GM12878 (cell line): ENCODE results near the gene ADAMTS4. TPM values are rescaled to one million over a fixed set of nuclear protein-coding genes. Genes with fewer than 3 reads are reported as not detected.

Experiments
- ATAC-seq: fragments of 200-7000 bp; cut with Tn5 transposase; 3 replicates; pipeline ENCODE4 v1.9.1; 2020; ENCODE audit warnings: mild to moderate bottlenecking, moderate library complexity
- BruUV-seq: library from RNA; stranded (reverse); fragments of 400-500 nt; replicated peaks from 2 replicates; lab custom pipeline; 2021; lab: Mats Ljungman, UMichigan
- CTCF ChIA-PET: fragments of 300-600 bp; sonication (Branson Sonifier 250); formaldehyde crosslinking; extraction: SDS; loops from one replicate; lab custom pipeline; 2021; ENCODE audit warnings: inconsistent platforms; lab: Yijun Ruan, JAX
- POLR2A ChIA-PET: fragments of 350-600 bp; formaldehyde crosslinking; extraction: SDS; loops from one replicate; lab custom pipeline; 2021; ENCODE audit warnings: inconsistent platforms; lab: Charles Lee
- RAD21 ChIA-PET: fragments of 300-600 bp; sonication (Branson Sonifier 250); formaldehyde crosslinking; loops from one replicate; lab custom pipeline; 2023; ENCODE audit warnings: antibody characterized with exemption; ENCODE audit not compliant: unreplicated experiment; lab: Charles Lee
- SMC1A ChIA-PET: fragments of 300-600 bp; sonication (Branson Sonifier 250); formaldehyde crosslinking; loops from one replicate; lab custom pipeline; 2023; ENCODE audit not compliant: unreplicated experiment, uncharacterized antibody; lab: Charles Lee
- DNase-seq: peaks from one replicate; pipeline ENCODE4 v3.0.0-alpha.2; 2011; ENCODE audit warnings: low read depth, low spot score
- FAIRE-seq: peaks from 3 replicates; lab custom pipeline; 2011; peaks lifted over from hg19 to GRCh38; lab: Jason Lieb, UNC
- H2AFZ ChIP-seq: 2 replicates; pipeline ENCODE4 v1.6.0; 2011; ENCODE audit warnings: low read depth, low read length, control low read depth; ENCODE audit not compliant: control insufficient read depth
- H3K27ac ChIP-seq: 2 replicates; pipeline ENCODE4 v1.5.1; 2011; ENCODE audit warnings: control low read depth; ENCODE audit not compliant: control insufficient read depth, insufficient read depth
- H3K27me3 ChIP-seq, 2 experiments: replicated peaks in 1 of 2; 2 replicates each; pipeline versions ENCODE4 v1.6.0 to v1.6.1; 2011; ENCODE audit warnings: low read length in 1 of 2; ENCODE audit not compliant: control insufficient read depth in 2 of 2, insufficient read depth in 2 of 2
- H3K36me3 ChIP-seq, 2 experiments: 2 replicates each; pipeline ENCODE4 v1.5.1; 2011; ENCODE audit warnings: low read length in 1 of 2; ENCODE audit not compliant: control insufficient read depth in 2 of 2, insufficient read depth in 2 of 2
- H3K4me1 ChIP-seq: 2 replicates; pipeline ENCODE4 v1.6.1; 2011; ENCODE audit warnings: mild to moderate bottlenecking, low read length, moderate library complexity, mixed read lengths; ENCODE audit not compliant: control insufficient read depth, insufficient read depth
- H3K4me2 ChIP-seq: 2 replicates; pipeline ENCODE4 v1.6.0; 2011; ENCODE audit warnings: control low read depth; ENCODE audit not compliant: control insufficient read depth, insufficient read depth
- H3K4me3 ChIP-seq: fragments of 200-600 bp; sonication (generic); 2 replicates; pipeline ENCODE4 v1.5.1; 2016
- H3K79me2 ChIP-seq: 2 replicates; pipeline ENCODE4 v1.6.0; 2011; ENCODE audit warnings: low read length; ENCODE audit not compliant: control insufficient read depth, insufficient read depth
- H3K9ac ChIP-seq: 2 replicates; pipeline ENCODE4 v1.8.0; 2011; ENCODE audit warnings: low read length, control low read depth, mixed read lengths; ENCODE audit not compliant: control insufficient read depth, insufficient read depth
- H3K9me3 ChIP-seq: replicated peaks from 3 replicates; pipeline ENCODE4 v1.5.1; 2011; ENCODE audit warnings: mild to moderate bottlenecking, low read length; ENCODE audit not compliant: control insufficient read depth, insufficient read depth
- H4K20me1 ChIP-seq: 2 replicates; pipeline ENCODE4 v1.6.0; 2011; ENCODE audit not compliant: control insufficient read depth, insufficient read depth
- IRF3 ChIP-seq: fragments of 450-650 bp; IDR thresholded peaks from 2 replicates; pipeline ENCODE4 v1.6.1; 2014; ENCODE audit warnings: mild to moderate bottlenecking
- MTA3 ChIP-seq: IDR thresholded peaks from 2 replicates; pipeline ENCODE4 v1.6.1; 2012; ENCODE audit warnings: low read length, inconsistent platforms, borderline replicate concordance
- PML ChIP-seq: IDR thresholded peaks from 2 replicates; pipeline ENCODE4 v1.6.1; 2012; ENCODE audit warnings: low read length, inconsistent platforms
- SPI1 ChIP-seq: IDR thresholded peaks from 2 replicates; pipeline ENCODE4 v1.6.1; 2011; ENCODE audit warnings: low read depth, mild to moderate bottlenecking, low read length, moderate library complexity, borderline replicate concordance; ENCODE audit not compliant: insufficient read depth
- WGBS: methylation state at CpG from one replicate; pipeline ENCODE4 v1.1.6; 2016; ENCODE audit warnings: low lambda C conversion rate; ENCODE audit not compliant: insufficient replicate concordance, insufficient coverage; ENCODE audit errors: missing lambda C conversion rate; 5-methylcytosine and 5-hydroxymethylcytosine counted together
- in situ Hi-C: fragments of 300-500 bp; cut with MboI; formaldehyde crosslinking; loops from 9 replicates; pipeline ENCODE4 v1.14.3; 2018; ENCODE audit warnings: mixed read lengths
- intact Hi-C: fragments of 100-400 bp; cut with micrococcal nuclease; formaldehyde crosslinking; loops from one replicate; pipeline ENCODE4 v1.14.2; 2022; ENCODE audit not compliant: unreplicated experiment
- polyA plus RNA-seq, 11 experiments: library from polyadenylated mRNA; depleted of rRNA in 4 of 11; unstranded in 6 of 11; stranded (reverse) in 5 of 11; fragments of >200 nt; fragmentation: Nextera tagmentation in 4 of 11; fragmentation: Illumina TruSeq in 1 of 11; extraction: Ambion mirVana in 4 of 11; extraction: Trizol in 1 of 11; gene quantifications; 1 replicate in 1 of 11; 2 replicates in 10 of 11; pipeline versions ENCODE4 v1.2.1 to v1.2.3, GENCODE V29; 2011 to 2016; ENCODE audit warnings: inconsistent platforms in 2 of 11, missing spikeins in 2 of 11, low read depth in 1 of 11
- total RNA-seq, 4 experiments: library from RNA; depleted of rRNA in 3 of 4; stranded (reverse); fragments of >200 nt in 3 of 4; fragmentation: Illumina TruSeq in 1 of 4; extraction: Trizol in 1 of 4; gene quantifications; 2 replicates each; pipeline versions ENCODE4 v1.2.1 to v1.2.3, GENCODE V29; 2013 to 2021

ADAMTS4 gene
- total and polyA plus RNA-seq, 10 of the 15 experiments (the other 5 are each of a cell fraction or from before 2014, with no cell fraction given) = 0.01 to 0.13 (median 0.05) TPM; not detected in 2

DNA sequence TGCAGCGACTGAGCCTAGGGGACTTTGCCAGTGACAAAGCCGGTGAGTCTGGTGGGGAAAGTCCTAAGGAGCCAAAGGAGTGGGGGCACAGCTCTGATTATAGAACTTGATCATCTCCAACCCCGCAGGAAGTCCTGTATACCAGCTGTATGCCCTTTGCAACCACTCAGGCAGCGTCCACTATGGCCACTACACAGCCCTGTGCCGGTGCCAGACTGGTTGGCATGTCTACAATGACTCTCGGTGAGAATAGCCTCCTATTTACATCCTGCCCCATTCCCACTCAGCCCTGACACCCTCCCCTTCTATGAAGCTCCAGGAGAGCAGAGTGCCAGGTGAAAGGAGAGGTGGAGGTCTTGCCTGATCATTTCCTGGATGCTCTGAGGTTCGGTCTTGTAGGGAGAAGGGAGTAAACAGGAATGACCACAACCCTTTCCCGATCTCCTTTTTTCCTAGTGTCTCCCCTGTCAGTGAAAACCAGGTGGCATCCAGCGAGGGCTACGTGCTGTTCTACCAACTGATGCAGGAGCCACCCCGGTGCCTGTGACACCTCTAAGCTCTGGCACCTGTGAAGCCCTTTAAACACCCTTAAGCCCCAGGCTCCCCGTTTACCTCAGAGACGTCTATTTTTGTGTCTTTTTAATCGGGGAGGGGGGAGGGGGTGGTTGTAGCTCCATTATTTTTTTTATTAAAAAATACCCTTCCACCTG, 33.8 kb downstream of the ADAMTS4 start:
- TF ChIP-seq PML = no peak
- TF ChIP-seq IRF3 = no peak
- TF ChIP-seq MTA3 = no peak
- Histone ChIP-seq H3K9ac (peak overlapping the region; percentile 68), H2AFZ (no peak overlapping the region), H3K4me3 (peak overlapping the region; percentile 67), H3K4me2 (peak overlapping the region; percentile 99), H3K36me3 (peaks cover 0 to 10% of the 10 kb centered on the region in 2 experiments; a peak in 2 of 4 replicates), H4K20me1 (no peaks in the 10 kb centered on the region), H3K27me3 (no peaks in the 10 kb centered on the region), H3K9me3 (no peaks in the 10 kb centered on the region), H3K27ac (0 out of 2 replicates have a peak overlapping the region, but pooled peaks have one; percentile 54), H3K4me1 (peaks cover 11% of the 10 kb centered on the region), H3K79me2 (peaks cover 3% of the 10 kb centered on the region)
- POLR2A ChIA-PET = interaction anchor here (0.5 to 2.9 kb wide), 13 partner anchors 10 to 596 kb away, joined by 3 to 17 read pairs (median 4); partner anchors contain the start of genes ARHGAP30 and TOMM40L
- WGBS = 56% methylated on average over 14 of the region's 14 CpGs
- BruUV-seq = no TSS peak
- FAIRE-seq (no peak), ATAC-seq (no peak), DNase-seq (no peak)
- in situ Hi-C loops = no loop called here
- RAD21 ChIA-PET = interaction anchor here (0.6 to 4.8 kb wide), 15 partner anchors 11 to 218 kb away, joined by 3 to 34 read pairs (median 6); partner anchors contain the start of genes ARHGAP30, B4GALT3, DEDD and NDUFS2
- SMC1A ChIA-PET = interaction anchor here (0.7 to 3.5 kb wide), 18 partner anchors 10 to 217 kb away, joined by 3 to 18 read pairs (median 6); partner anchors contain the start of genes APOA2, B4GALT3, CFAP126 and NDUFS2
- CTCF ChIA-PET = interaction anchor here (0.6 to 5.0 kb wide), 21 partner anchors 8 to 224 kb away, joined by 3 to 60 read pairs (median 11); partner anchors contain the start of genes B4GALT3, CFAP126, DEDD and KLHDC9
- intact Hi-C loops = no loop called here

DNA sequence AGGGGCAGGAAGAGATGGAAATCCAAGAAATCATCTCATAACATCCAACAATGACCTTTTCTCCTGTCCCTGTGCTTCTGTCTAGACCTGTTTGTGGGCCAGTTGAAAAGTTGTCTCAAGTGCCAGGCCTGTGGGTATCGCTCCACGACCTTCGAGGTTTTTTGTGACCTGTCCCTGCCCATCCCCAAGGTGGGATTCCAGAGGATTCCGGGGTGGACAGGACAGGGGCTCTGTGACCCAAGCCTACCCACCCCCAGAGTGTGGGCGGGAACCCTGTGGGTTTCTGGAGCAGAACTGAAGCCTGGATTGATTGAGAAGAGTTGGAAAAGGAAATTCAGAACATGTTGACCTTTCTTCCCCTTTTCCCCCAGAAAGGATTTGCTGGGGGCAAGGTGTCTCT, 35.1 kb downstream of the ADAMTS4 start:
- no TSS peak for BruUV-seq
- no peak for TF ChIP-seq SPI1
- ChIA-PET CTCF (interaction anchor here (2.7 to 5.0 kb wide), 3 partner anchors 10 to 18 kb away, joined by 38 to 60 read pairs (median 44); partner anchors contain the start of genes B4GALT3 and UFC1), POLR2A (no interaction called here), RAD21 (interaction anchor here (4.8 kb wide), 1 partner anchor 219 kb away, joined by 34 read pairs; no protein-coding TSS in a partner anchor), SMC1A (interaction anchor here (2.4 kb wide), 1 partner anchor 117 kb away, joined by 8 read pairs; the partner anchor contains the start of gene USF1)
- Histone ChIP-seq H3K36me3 (peaks cover 0 to 10% of the 10 kb centered on the region in 2 experiments; a peak in 2 of 4 replicates), H3K4me1 (peaks cover 16% of the 10 kb centered on the region), H3K27ac (no peak overlapping the region), H2AFZ (no peak overlapping the region), H3K4me3 (no peak overlapping the region), H3K9ac (no peak overlapping the region), H4K20me1 (no peaks in the 10 kb centered on the region), H3K27me3 (no peaks in the 10 kb centered on the region), H3K4me2 (no peak overlapping the region), H3K9me3 (no peaks in the 10 kb centered on the region), H3K79me2 (peaks cover 8% of the 10 kb centered on the region)
- WGBS = 93% methylated on average over 5 of the region's 5 CpGs
- FAIRE-seq = no peak
- ATAC-seq = no peak
- no peak for DNase-seq
- intact Hi-C loops (no loop called here), in situ Hi-C loops (no loop called here)
